Measurements from ENCODE around the gene RPL29. TPM values are rescaled to one million over a fixed set of nuclear protein-coding genes. Genes with fewer than 3 reads are reported as not detected.

The RPL29 gene
- total RNA-seq, 1 donor from 2014 or later, result 872 TPM

- no peak for DNase-seq (ENCODE audit: low read depth)
These were observed 26.0 kb upstream of the RPL29 start for GRCh38 chr3:52021489-52022268.

GRCh38 chr3:52020796-52021195 lies 25.1 kb upstream of the RPL29 start:
- no peak for FAIRE-seq
- H3K4me1 Mint-ChIP-seq (ENCODE audit: low read depth, unreplicated experiment), result peaks cover 32% of the 10 kb centered on the region
- no peaks in the 10 kb centered on the region for H3K9me3 ChIP-seq (ENCODE audit: insufficient read depth, low read depth, low read length)
- DNase-seq (ENCODE audit: low read depth), result no peak
- H3K4me3 ChIP-seq (ENCODE audit: insufficient read depth, low read depth, low read length), result no peak overlapping the region
- no peaks in the 10 kb centered on the region for H3K79me2 ChIP-seq (ENCODE audit: insufficient read depth, low read length)
- H4K20me1 ChIP-seq (ENCODE audit: insufficient read depth, low read length), result no peaks in the 10 kb centered on the region
- no peak overlapping the region for H2AFZ ChIP-seq (ENCODE audit: low read depth, low read length)
- H3K4me2 ChIP-seq (ENCODE audit: low read length), result no peak overlapping the region
- no peaks in the 10 kb centered on the region for H3K27me3 Mint-ChIP-seq (ENCODE audit: low read depth, unreplicated experiment)
- H3K9ac ChIP-seq (ENCODE audit: low read length), result no peak overlapping the region
- H3K4me1 ChIP-seq (ENCODE audit: insufficient read depth, low read length), result peaks cover 10% of the 10 kb centered on the region
- TF ChIP-seq EZH2 (IDR thresholded peaks at IDR 0.05; ENCODE audit: insufficient read depth, low read length) (no peak), CTCF (IDR thresholded peaks at IDR 0.05; ENCODE audit: insufficient read depth, low read depth, low read length) (no peak)
- no peaks in the 10 kb centered on the region for H3K9me3 Mint-ChIP-seq (ENCODE audit: unreplicated experiment)
- H3K27ac Mint-ChIP-seq (ENCODE audit: unreplicated experiment), result no peak overlapping the region
- H3K27ac ChIP-seq (ENCODE audit: low read depth, low read length), result no peak overlapping the region
- H3K27me3 ChIP-seq (ENCODE audit: insufficient read depth, low read length), result no peaks in the 10 kb centered on the region
- no peaks in the 10 kb centered on the region for H3K36me3 ChIP-seq (ENCODE audit: insufficient read depth, low read length)
- H3K36me3 Mint-ChIP-seq (ENCODE audit: low read depth, unreplicated experiment), result no peaks in the 10 kb centered on the region
- no peak overlapping the region for H3K4me3 Mint-ChIP-seq (ENCODE audit: unreplicated experiment)

More at GRCh38 chr3:52021489-52022268, 26.0 kb upstream of the RPL29 start:
- H3K4me3 ChIP-seq (ENCODE audit: insufficient read depth, low read depth, low read length), result no peak overlapping the region
- H3K9ac ChIP-seq (ENCODE audit: low read length), result no peak overlapping the region
- no peak for TF ChIP-seq EZH2 (IDR thresholded peaks at IDR 0.05; ENCODE audit: insufficient read depth, low read length)
- TF ChIP-seq CTCF (IDR thresholded peaks at IDR 0.05; ENCODE audit: insufficient read depth, low read depth, low read length), result no peak
- H4K20me1 ChIP-seq (ENCODE audit: insufficient read depth, low read length), result no peaks in the 10 kb centered on the region
- Mint-ChIP-seq H3K27ac (ENCODE audit: unreplicated experiment) (no peak overlapping the region), H3K27me3 (ENCODE audit: low read depth, unreplicated experiment) (no peaks in the 10 kb centered on the region), H3K4me1 (ENCODE audit: low read depth, unreplicated experiment) (peaks cover 37% of the 10 kb centered on the region), H3K9me3 (ENCODE audit: unreplicated experiment) (no peaks in the 10 kb centered on the region), H3K4me3 (ENCODE audit: unreplicated experiment) (no peak overlapping the region), H3K36me3 (ENCODE audit: low read depth, unreplicated experiment) (no peaks in the 10 kb centered on the region)
- H3K4me1 ChIP-seq (ENCODE audit: insufficient read depth, low read length), result peaks cover 10% of the 10 kb centered on the region
- no peak overlapping the region for H2AFZ ChIP-seq (ENCODE audit: low read depth, low read length)
- H3K79me2 ChIP-seq (ENCODE audit: insufficient read depth, low read length), result no peaks in the 10 kb centered on the region
- H3K36me3 ChIP-seq (ENCODE audit: insufficient read depth, low read length), result no peaks in the 10 kb centered on the region
- FAIRE-seq, result no peak
- no peak overlapping the region for H3K27ac ChIP-seq (ENCODE audit: low read depth, low read length)
- H3K27me3 ChIP-seq (ENCODE audit: insufficient read depth, low read length), result no peaks in the 10 kb centered on the region
- no peaks in the 10 kb centered on the region for H3K9me3 ChIP-seq (ENCODE audit: insufficient read depth, low read depth, low read length)
- peak overlapping the region; percentile 2 for H3K4me2 ChIP-seq (ENCODE audit: low read length)
